Erythroblast (primary cell): ENCODE measurements around the gene EMC1.

Experiments used
- GATA1 ChIP-seq: IDR thresholded peaks from 2 replicates; pipeline ENCODE4 v1.6.1; 2011; ENCODE audit warnings: low read depth, mild to moderate bottlenecking, control low read depth, low read length, moderate library complexity
- POLR2A ChIP-seq: IDR thresholded peaks from 2 replicates; pipeline ENCODE4 v1.6.1; 2011; ENCODE audit warnings: mild to moderate bottlenecking, low read length

- TF ChIP-seq POLR2A (no peak), GATA1 (no peak)
Observed at GRCh38 chr1:19220991-19221390, 30.3 kb downstream of the EMC1 start.
